ENCODE results near the gene CCS.
"Not testable (repeated sequence)": the region's sequence is repeated elsewhere in the genome, so short reads cannot be mapped to it uniquely, and the experiment has no call there.

CCS gene

GRCh38 chr11:66589996-66590675, 2.8 kb upstream of the CCS start:
- in situ Hi-C loops (cut with MboI; ENCODE audit: low sequenced_read_pairs), result no loop called here

- in situ Hi-C loops (cut with MboI; ENCODE audit: low sequenced_read_pairs), result no loop called here
These were observed 1.8 kb upstream of the CCS start for GRCh38 chr11:66591175-66591574.

- in situ Hi-C loops (cut with MboI; ENCODE audit: low sequenced_read_pairs), result no loop called here
These were observed 284 bp downstream of the CCS start for GRCh38 chr11:66593303-66593635.

- in situ Hi-C loops (cut with MboI; ENCODE audit: low sequenced_read_pairs), result no loop called here
These were observed 665 bp downstream of the CCS start for GRCh38 chr11:66593650-66594049.

- in situ Hi-C loops (cut with MboI; ENCODE audit: low sequenced_read_pairs), result no loop called here
These were observed 2.4 kb downstream of the CCS start for GRCh38 chr11:66595245-66595904.

GRCh38 chr11:66598993-66599392, 6.0 kb downstream of the CCS start:
- in situ Hi-C loops (cut with MboI; ENCODE audit: low sequenced_read_pairs), result no loop called here

GRCh38 chr11:66600219-66600618, 7.2 kb downstream of the CCS start:
- in situ Hi-C loops (cut with MboI; ENCODE audit: low sequenced_read_pairs), result no loop called here

GRCh38 chr11:66600631-66601233, 7.7 kb downstream of the CCS start:
- in situ Hi-C loops (cut with MboI; ENCODE audit: low sequenced_read_pairs), result no loop called here

- in situ Hi-C loops (cut with MboI; ENCODE audit: low sequenced_read_pairs), result no loop called here
These were observed 10.1 kb downstream of the CCS start for GRCh38 chr11:66603072-66603471.

GRCh38 chr11:66604155-66604554, 11.2 kb downstream of the CCS start:
- in situ Hi-C loops (cut with MboI; ENCODE audit: low sequenced_read_pairs), result no loop called here

- in situ Hi-C loops (cut with MboI; ENCODE audit: low sequenced_read_pairs), result not testable (repeated sequence)
These were observed 13.6 kb downstream of the CCS start for GRCh38 chr11:66606608-66607007.

- in situ Hi-C loops (cut with MboI; ENCODE audit: low sequenced_read_pairs), result no loop called here
These were observed 14.3 kb downstream of the CCS start for GRCh38 chr11:66607126-66607834.

GRCh38 chr11:66609721-66610617, 17.0 kb downstream of the CCS start:
- in situ Hi-C loops (cut with MboI; ENCODE audit: low sequenced_read_pairs), result no loop called here

GRCh38 chr11:66612458-66612857, 19.5 kb downstream of the CCS start:
- in situ Hi-C loops (cut with MboI; ENCODE audit: low sequenced_read_pairs), result no loop called here

GRCh38 chr11:66614073-66614472, 21.1 kb downstream of the CCS start:
- in situ Hi-C loops (cut with MboI; ENCODE audit: low sequenced_read_pairs), result no loop called here

- in situ Hi-C loops (cut with MboI; ENCODE audit: low sequenced_read_pairs), result no loop called here
These were observed 23.6 kb downstream of the CCS start, which contains the start of gene RBM14 for GRCh38 chr11:66616379-66617154. Gene RBM14, plus strand, starts transcription at chr11:66616630. Its CDS starts 91 bp downstream, at chr11:66616721.

- in situ Hi-C loops (cut with MboI; ENCODE audit: low sequenced_read_pairs), result no loop called here
These were observed 24.3 kb downstream of the CCS start for GRCh38 chr11:66617155-66617834.

- in situ Hi-C loops (cut with MboI; ENCODE audit: low sequenced_read_pairs), result no loop called here
These were observed 26.1 kb downstream of the CCS start for GRCh38 chr11:66619080-66619554.

- in situ Hi-C loops (cut with MboI; ENCODE audit: low sequenced_read_pairs), result no loop called here
These were observed 31.5 kb downstream of the CCS start for GRCh38 chr11:66624450-66624849.
